ENCODE results near the gene ZNF226. TPM values are rescaled to one million over a fixed set of nuclear protein-coding genes. Genes with fewer than 3 reads are reported as not detected.

The ZNF226 gene
- total RNA-seq, 1 experiment from 2014 or later, result 21.4 TPM

GRCh38 chr19:44141191-44142058, 23.5 kb upstream of the ZNF226 start, which contains the start of gene ZNF234:
TSS of gene ZNF234 (plus strand) at chr19:44141554. CDS start at chr19:44144633, 3,079 bp downstream.
- Histone ChIP-seq H3K27me3 (replicated peaks; ENCODE audit: insufficient read depth, low read depth, low read length, poor library complexity) (no peaks in the 10 kb centered on the region), H3K4me3 (ENCODE audit: low read depth, low read length, poor library complexity, severe bottlenecking) (peak within 1 kb of the TSS; percentile 63), H3K36me3 (ENCODE audit: insufficient read depth, low read length, poor library complexity, severe bottlenecking) (peaks cover 4% of the 10 kb centered on the region), H3K9me3 (ENCODE audit: low read depth, low read length, poor library complexity, severe bottlenecking) (peaks cover 2% of the 10 kb centered on the region), H3K4me1 (ENCODE audit: insufficient read depth, low read length, poor library complexity, severe bottlenecking) (no peaks in the 10 kb centered on the region), H3K27ac (ENCODE audit: low read depth, low read length, poor library complexity, severe bottlenecking) (peak within 1 kb of the TSS; percentile 68)
- ChIA-PET POLR2A (ENCODE audit: low non-redundant PET) (no interaction called here), CTCF (no interaction called here)
- TSS peak; percentile 37 for BruUV-seq (replicated peaks)
- DNase-seq (ENCODE audit: low spot score), result peak; percentile 91
- intact Hi-C loops (cut with micrococcal nuclease; ENCODE audit: unreplicated experiment), result loop anchor here (1.0 kb wide), 1 partner anchor 23 kb away; no protein-coding TSS in a partner anchor
- peak; percentile 32; the same call in 1 of the 2 replicates for TF ChIP-seq CTCF (conservative IDR thresholded peaks at IDR 0.05; ENCODE audit: low read depth, low read length)
- TF ChIP-seq EZH2 (IDR thresholded peaks at IDR 0.05; ENCODE audit: borderline replicate concordance, low read depth, low read length, poor library complexity, severe bottlenecking), result no peak

- no peaks in the 10 kb centered on the region for H3K27me3 ChIP-seq (replicated peaks; ENCODE audit: insufficient read depth, low read depth, low read length, poor library complexity)
- intact Hi-C loops (cut with micrococcal nuclease; ENCODE audit: unreplicated experiment), result loop anchor here (1.0 kb wide), 1 partner anchor 22 kb away; no protein-coding TSS in a partner anchor
- H3K4me1 ChIP-seq (ENCODE audit: insufficient read depth, low read length, poor library complexity, severe bottlenecking), result no peaks in the 10 kb centered on the region
- no TSS peak for BruUV-seq (replicated peaks)
- peak overlapping the region; percentile 68 for H3K27ac ChIP-seq (ENCODE audit: low read depth, low read length, poor library complexity, severe bottlenecking)
- H3K9me3 ChIP-seq (ENCODE audit: low read depth, low read length, poor library complexity, severe bottlenecking), result no peaks in the 10 kb centered on the region
- DNase-seq (ENCODE audit: low spot score), result peak; percentile 17
- ChIA-PET CTCF (no interaction called here), POLR2A (ENCODE audit: low non-redundant PET) (no interaction called here)
- H3K36me3 ChIP-seq (ENCODE audit: insufficient read depth, low read length, poor library complexity, severe bottlenecking), result peaks cover 4% of the 10 kb centered on the region
- peak overlapping the region; percentile 63 for H3K4me3 ChIP-seq (ENCODE audit: low read depth, low read length, poor library complexity, severe bottlenecking)
- TF ChIP-seq CTCF (conservative IDR thresholded peaks at IDR 0.05; ENCODE audit: low read depth, low read length) (no peak), EZH2 (IDR thresholded peaks at IDR 0.05; ENCODE audit: borderline replicate concordance, low read depth, low read length, poor library complexity, severe bottlenecking) (no peak)
Measured at GRCh38 chr19:44142059-44142433, 22.9 kb upstream of the ZNF226 start.

GRCh38 chr19:44149776-44150175, 15.1 kb upstream of the ZNF226 start:
- Histone ChIP-seq H3K27me3 (replicated peaks; ENCODE audit: insufficient read depth, low read depth, low read length, poor library complexity) (no peaks in the 10 kb centered on the region), H3K4me1 (ENCODE audit: insufficient read depth, low read length, poor library complexity, severe bottlenecking) (no peaks in the 10 kb centered on the region), H3K9me3 (ENCODE audit: low read depth, low read length, poor library complexity, severe bottlenecking) (peaks cover 6% of the 10 kb centered on the region), H3K27ac (ENCODE audit: low read depth, low read length, poor library complexity, severe bottlenecking) (no peak overlapping the region), H3K4me3 (ENCODE audit: low read depth, low read length, poor library complexity, severe bottlenecking) (no peak overlapping the region), H3K36me3 (ENCODE audit: insufficient read depth, low read length, poor library complexity, severe bottlenecking) (peaks cover 16% of the 10 kb centered on the region)
- no TSS peak for BruUV-seq (replicated peaks)
- intact Hi-C loops (cut with micrococcal nuclease; ENCODE audit: unreplicated experiment), result no loop called here
- no peak for TF ChIP-seq CTCF (conservative IDR thresholded peaks at IDR 0.05; ENCODE audit: low read depth, low read length)
- no peak for TF ChIP-seq EZH2 (IDR thresholded peaks at IDR 0.05; ENCODE audit: borderline replicate concordance, low read depth, low read length, poor library complexity, severe bottlenecking)
- no peak for DNase-seq (ENCODE audit: low spot score)
- ChIA-PET CTCF (no interaction called here), POLR2A (ENCODE audit: low non-redundant PET) (no interaction called here)

All from A673 (cell line).